GM19351 (cell line): ENCODE measurements around the gene PEAR1.

Source experiments
- ATAC-seq: cut with Tn5 transposase; IDR thresholded peaks from one replicate; pipeline ENCODE4 v1.9.1; 2021; ENCODE audit warnings: mild to moderate bottlenecking, moderate library complexity; ENCODE audit not compliant: unreplicated experiment

Gene PEAR1

GRCh38 chr1:156959414-156959813 is 65.9 kb downstream of the PEAR1 start:
- no peak for ATAC-seq

- no peak for ATAC-seq
These were observed 66.4 kb downstream of the PEAR1 start for GRCh38 chr1:156959925-156960324.

- no peak for ATAC-seq
These were observed 68.2 kb downstream of the PEAR1 start for GRCh38 chr1:156961709-156962108.

- no peak for ATAC-seq
These were observed 70.1 kb downstream of the PEAR1 start for GRCh38 chr1:156963621-156964020.

GRCh38 chr1:156964441-156964840 is 70.9 kb downstream of the PEAR1 start:
- no peak for ATAC-seq
